Stimulated activated CD4-positive, alpha-beta T cell treated with anti-CD3 and anti-CD28 coated beads, Interleukin-4, amount 100 ng/mL, for 1 hour (primary cell): ENCODE data around the gene NR3C1.
"Not testable (repeated sequence)": the region's sequence is repeated elsewhere in the genome, so short reads cannot be mapped to it uniquely, and the experiment has no call there.

ENCODE experiments used
- DNase-seq: peaks from one replicate; pipeline ENCODE4 v3.0.0-alpha.2; 2020

The NR3C1 gene

GRCh38 chr5:143359869-143360268 is 43.6 kb downstream of the NR3C1 start:
- DNase-seq: no peak

- no peak for DNase-seq
Measured at GRCh38 chr5:143356855-143357583, 46.5 kb downstream of the NR3C1 start.

- peak; percentile 31 for DNase-seq
Measured at GRCh38 chr5:143355710-143356109, 47.8 kb downstream of the NR3C1 start.

GRCh38 chr5:143354025-143354424 is 49.5 kb downstream of the NR3C1 start:
- DNase-seq: no peak

GRCh38 chr5:143352691-143353090 is 50.8 kb downstream of the NR3C1 start:
- no peak for DNase-seq

- DNase-seq: no peak
Measured at GRCh38 chr5:143350751-143351602, 52.5 kb downstream of the NR3C1 start.

- DNase-seq: no peak
Measured at GRCh38 chr5:143350341-143350740, 53.1 kb downstream of the NR3C1 start.

GRCh38 chr5:143349177-143349576 is 54.3 kb downstream of the NR3C1 start:
- DNase-seq: no peak

GRCh38 chr5:143347698-143348344 is 55.7 kb downstream of the NR3C1 start:
- no peak for DNase-seq

GRCh38 chr5:143347046-143347445 is 56.4 kb downstream of the NR3C1 start:
- DNase-seq: no peak

GRCh38 chr5:143345671-143346440 is 57.6 kb downstream of the NR3C1 start:
- DNase-seq: no peak

- DNase-seq: no peak
Measured at GRCh38 chr5:143343042-143343441, 60.4 kb downstream of the NR3C1 start.

- no peak for DNase-seq
Measured at GRCh38 chr5:143342607-143343006, 60.9 kb downstream of the NR3C1 start.

GRCh38 chr5:143341807-143342570 is 61.5 kb downstream of the NR3C1 start:
- no peak for DNase-seq

GRCh38 chr5:143340891-143341685 is 62.4 kb downstream of the NR3C1 start:
- DNase-seq: no peak

GRCh38 chr5:143338658-143339366 is 64.7 kb downstream of the NR3C1 start:
- no peak for DNase-seq

- no peak for DNase-seq
Measured at GRCh38 chr5:143337946-143338345, 65.5 kb downstream of the NR3C1 start.

GRCh38 chr5:143336485-143336884 is 67.0 kb downstream of the NR3C1 start:
- no peak for DNase-seq

- no peak for DNase-seq
Measured at GRCh38 chr5:143334903-143335302, 68.6 kb downstream of the NR3C1 start.

GRCh38 chr5:143334380-143334779 is 69.1 kb downstream of the NR3C1 start:
- DNase-seq: not testable (repeated sequence)

- DNase-seq: no peak
Measured at GRCh38 chr5:143331956-143332355, 71.5 kb downstream of the NR3C1 start.
